ENCODE results near the gene FTSJ1. TPM values are rescaled to one million over a fixed set of nuclear protein-coding genes. Genes with fewer than 3 reads are reported as not detected.
"Not testable (repeated sequence)": the region's sequence is repeated elsewhere in the genome, so short reads cannot be mapped to it uniquely, and the experiment has no call there.

The FTSJ1 gene
- total and polyA plus RNA-seq, 5 donors, result 19.9 to 25.5 (median 21.2) TPM

- DNase-seq (no peak), ATAC-seq (no peak)
- Histone ChIP-seq H3K9me3 (ENCODE audit: control insufficient read depth, low read length) (no peaks in the 10 kb centered on the region), H3K27ac (ENCODE audit: low read length) (no peak overlapping the region), H3K4me1 (ENCODE audit: control insufficient read depth, insufficient read depth, low read length) (peaks cover 2% of the 10 kb centered on the region), H3K4me3 (ENCODE audit: low read length) (no peak overlapping the region), H3K27me3 (ENCODE audit: control insufficient read depth, insufficient read depth) (no peaks in the 10 kb centered on the region)
- WGBS, result 90% methylated on average over 16 of the region's 16 CpGs
- intact Hi-C loops (cut with DNase I), result loop anchor here in 1 of 4 donors (5.0 kb wide), 1 partner anchor 437 kb away; no protein-coding TSS in a partner anchor
Measured at GRCh38 chrX:48514126-48514806, 38.3 kb downstream of the FTSJ1 start.

DNA sequence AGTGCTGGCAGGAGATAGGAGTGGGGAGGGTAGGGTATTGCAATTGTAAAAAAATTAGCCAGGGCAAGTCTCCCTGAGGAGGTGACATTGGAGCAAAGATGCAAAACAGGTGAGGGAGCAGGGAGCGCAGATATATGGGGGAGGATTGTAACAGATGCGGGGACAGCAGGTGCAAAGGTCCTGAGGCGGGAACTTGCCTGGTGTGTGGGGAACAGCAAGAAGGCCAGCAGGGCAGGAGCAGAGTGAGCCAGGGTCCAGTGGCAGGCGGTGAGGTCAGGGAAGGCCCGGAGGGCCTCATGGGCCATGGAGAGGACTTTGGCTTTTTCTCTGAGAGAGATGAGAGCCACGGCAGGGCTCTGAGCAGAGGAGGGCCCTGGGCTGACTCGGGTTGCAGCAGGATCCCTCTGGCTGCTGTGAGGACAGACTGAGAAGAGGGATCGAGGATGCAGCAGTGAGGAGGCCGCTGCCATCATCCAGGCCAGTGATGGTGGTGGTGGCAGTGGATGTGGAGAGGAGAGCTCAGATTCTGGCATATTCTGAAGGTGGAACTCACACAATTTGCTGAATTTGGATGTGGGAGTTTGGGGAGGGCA lies 39.0 kb downstream of the FTSJ1 start:
- H3K9me3 ChIP-seq (ENCODE audit: control insufficient read depth, low read length), result no peaks in the 10 kb centered on the region
- ATAC-seq (no peak), DNase-seq (no peak)
- 97% methylated on average over 9 of the region's 9 CpGs for WGBS
- H3K4me3 ChIP-seq (ENCODE audit: low read length), result no peak overlapping the region
- intact Hi-C loops (cut with DNase I), result loop anchor here in 1 of 4 donors (5.0 kb wide), 1 partner anchor 438 kb away; no protein-coding TSS in a partner anchor
- no peaks in the 10 kb centered on the region for H3K27me3 ChIP-seq (ENCODE audit: control insufficient read depth, insufficient read depth)
- no peaks in the 10 kb centered on the region for H3K4me1 ChIP-seq (ENCODE audit: control insufficient read depth, insufficient read depth, low read length)
- H3K27ac ChIP-seq (ENCODE audit: low read length), result no peak overlapping the region

DNA sequence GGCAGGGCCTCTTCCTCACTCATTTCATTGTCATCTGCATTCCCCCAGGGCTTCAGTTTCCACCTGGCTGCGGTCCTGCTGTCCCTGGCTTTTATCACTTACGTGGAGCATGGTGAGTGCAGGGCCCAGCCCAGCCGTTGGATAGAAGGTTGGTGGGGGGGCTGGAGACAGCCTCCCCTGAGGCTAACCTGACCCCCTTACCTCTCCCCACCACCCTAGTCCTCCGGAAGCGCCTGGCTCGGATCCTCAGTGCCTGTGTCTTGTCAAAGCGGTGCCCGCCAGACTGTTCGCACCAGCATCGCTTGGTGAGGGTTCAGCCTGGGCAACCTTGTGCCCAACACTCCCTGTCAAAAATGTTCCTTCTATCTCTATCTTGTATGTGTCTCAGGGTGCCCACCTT lies 39.8 kb downstream of the FTSJ1 start:
- Histone ChIP-seq H3K27me3 (ENCODE audit: control insufficient read depth, insufficient read depth) (no peaks in the 10 kb centered on the region), H3K4me1 (ENCODE audit: control insufficient read depth, insufficient read depth, low read length) (no peaks in the 10 kb centered on the region), H3K27ac (ENCODE audit: low read length) (peak overlapping the region; percentile 15), H3K9me3 (ENCODE audit: control insufficient read depth, low read length) (no peaks in the 10 kb centered on the region), H3K4me3 (ENCODE audit: low read length) (no peak overlapping the region)
- intact Hi-C loops (cut with DNase I), result no loop called here
- no peak for DNase-seq
- 76% methylated on average over 10 of the region's 10 CpGs for WGBS
- no peak for ATAC-seq

- ATAC-seq, result no peak
- intact Hi-C loops (cut with DNase I), result no loop called here
Measured at GRCh38 chrX:48516285-48516684, 40.3 kb downstream of the FTSJ1 start.

GRCh38 chrX:48516987-48517386 lies 41.0 kb downstream of the FTSJ1 start:
- 87% methylated on average over 5 of the region's 5 CpGs for WGBS
- Histone ChIP-seq H3K9me3 (ENCODE audit: control insufficient read depth, low read length) (no peaks in the 10 kb centered on the region), H3K27ac (ENCODE audit: low read length) (no peak overlapping the region)

More at GRCh38 chrX:48516285-48516684, 40.3 kb downstream of the FTSJ1 start:
- Histone ChIP-seq H3K4me1 (ENCODE audit: control insufficient read depth, insufficient read depth, low read length) (no peaks in the 10 kb centered on the region), H3K27me3 (ENCODE audit: control insufficient read depth, insufficient read depth) (no peaks in the 10 kb centered on the region), H3K27ac (ENCODE audit: low read length) (peak overlapping the region; percentile 15), H3K4me3 (ENCODE audit: low read length) (no peak overlapping the region), H3K9me3 (ENCODE audit: control insufficient read depth, low read length) (no peaks in the 10 kb centered on the region)
- DNase-seq, result no peak
- WGBS, result 64% methylated on average over 10 of the region's 10 CpGs

GRCh38 chrX:48519481-48519880 lies 43.5 kb downstream of the FTSJ1 start:
- ATAC-seq; H3K4me1 ChIP-seq (ENCODE audit: control insufficient read depth, insufficient read depth, low read length); H3K4me3 ChIP-seq (ENCODE audit: low read length); H3K27me3 ChIP-seq (ENCODE audit: control insufficient read depth, insufficient read depth); intact Hi-C loops (cut with DNase I); H3K9me3 ChIP-seq (ENCODE audit: control insufficient read depth, low read length); H3K27ac ChIP-seq (ENCODE audit: low read length); DNase-seq: not testable (repeated sequence)
- WGBS, result 82% methylated on average over 4 of the region's 4 CpGs

More at GRCh38 chrX:48516987-48517386, 41.0 kb downstream of the FTSJ1 start:
- DNase-seq (no peak), ATAC-seq (no peak)
- Histone ChIP-seq H3K4me3 (ENCODE audit: low read length) (no peak overlapping the region), H3K4me1 (ENCODE audit: control insufficient read depth, insufficient read depth, low read length) (no peaks in the 10 kb centered on the region), H3K27me3 (ENCODE audit: control insufficient read depth, insufficient read depth) (no peaks in the 10 kb centered on the region)
- intact Hi-C loops (cut with DNase I), result no loop called here

DNA sequence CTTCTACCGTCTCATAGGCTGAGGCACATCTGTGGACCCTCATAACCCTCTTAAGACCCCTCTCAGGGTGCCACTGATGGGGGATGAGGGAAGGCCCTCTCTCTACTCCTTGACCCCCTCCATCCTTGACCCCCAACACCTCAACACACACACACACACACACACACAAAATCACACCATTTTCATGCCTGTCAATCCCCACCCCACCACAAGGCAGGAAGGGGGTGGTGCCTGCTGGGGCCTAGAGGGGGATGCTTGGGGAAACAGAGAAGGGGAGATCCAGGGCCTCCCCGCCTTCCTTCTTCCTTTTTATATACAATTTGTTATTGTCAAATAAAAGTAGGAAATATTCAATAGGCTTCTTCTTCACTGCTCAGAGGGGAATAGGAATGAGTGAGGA lies 44.5 kb downstream of the FTSJ1 start:
- Histone ChIP-seq H3K9me3 (ENCODE audit: control insufficient read depth, low read length) (no peaks in the 10 kb centered on the region), H3K4me3 (ENCODE audit: low read length) (no peak overlapping the region), H3K4me1 (ENCODE audit: control insufficient read depth, insufficient read depth, low read length) (peaks cover 2% of the 10 kb centered on the region), H3K27me3 (ENCODE audit: control insufficient read depth, insufficient read depth) (no peaks in the 10 kb centered on the region), H3K27ac (ENCODE audit: low read length) (no peak overlapping the region)
- DNase-seq (no peak), ATAC-seq (no peak)
- intact Hi-C loops (cut with DNase I), result no loop called here
- 92% methylated on average over 2 of the region's 2 CpGs for WGBS

DNA sequence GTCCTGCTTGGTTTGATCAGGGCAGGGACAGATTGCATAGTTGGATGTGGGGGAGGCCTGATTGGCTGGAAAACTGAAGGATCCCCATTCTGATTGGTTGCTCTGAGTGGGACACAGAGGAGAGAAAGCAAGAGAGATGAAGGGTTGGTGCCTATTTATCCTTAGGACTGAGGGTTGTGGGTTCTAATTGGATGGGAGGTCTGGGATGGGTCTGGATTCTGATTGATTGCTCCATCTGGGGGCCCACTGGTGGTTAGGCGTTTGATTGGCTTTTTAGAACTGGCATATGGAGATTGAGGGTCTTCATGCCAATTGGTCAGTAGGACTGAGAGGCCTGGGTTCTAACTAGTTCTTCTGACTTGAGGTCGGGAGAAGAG lies 45.0 kb downstream of the FTSJ1 start:
- WGBS, result 39% methylated on average over 2 of the region's 2 CpGs

DNA sequence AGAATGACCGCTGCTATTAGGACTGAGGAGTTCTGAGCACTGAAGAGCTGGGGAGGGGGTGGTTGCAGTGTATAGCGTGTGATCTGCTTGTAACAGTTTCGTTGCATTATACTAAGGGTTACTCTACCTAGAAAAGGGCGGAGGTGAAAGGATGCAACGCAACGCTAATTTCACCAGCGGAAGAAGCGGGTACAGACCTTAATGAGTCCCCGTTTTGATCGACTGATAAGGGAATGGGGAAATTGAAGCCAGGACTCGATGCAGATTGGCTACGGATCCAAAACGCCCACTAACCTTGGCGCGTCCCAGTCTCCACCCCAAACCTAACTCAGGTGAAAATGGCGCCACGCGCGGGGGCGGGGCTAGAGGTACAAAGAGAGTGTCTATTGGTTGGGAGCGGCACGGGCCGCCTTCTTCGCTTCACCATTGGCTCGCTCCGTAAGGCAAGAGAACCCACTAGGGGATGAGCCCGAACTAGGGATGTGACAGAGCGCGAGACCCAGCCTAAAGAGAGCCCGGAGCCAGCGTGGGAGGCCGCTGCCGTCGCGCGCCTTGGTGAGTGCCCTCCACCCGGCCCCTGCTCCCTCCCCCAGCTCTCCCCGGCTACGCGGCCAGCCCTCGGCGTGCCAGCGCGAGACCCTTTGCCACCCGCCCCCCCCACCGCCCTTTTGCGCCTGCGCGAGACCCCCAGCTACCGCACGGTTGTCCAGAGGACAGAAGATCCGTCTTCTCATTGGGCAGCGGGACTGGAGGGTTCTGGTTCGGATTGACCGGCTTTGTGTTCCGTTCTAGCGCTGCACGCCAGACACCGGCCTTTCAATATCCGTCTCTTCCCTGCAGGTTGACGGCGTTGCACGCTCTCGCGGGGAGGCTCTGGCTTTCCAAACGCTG lies 45.6 kb downstream of the FTSJ1 start, which contains the start of gene EBP:
EBP (plus strand) TSS at position 456 of the 891 bp plus-strand sequence. CDS start 1,964 bp downstream, outside the sequence.
- DNase-seq (peak; percentile 88 to 95 (median 95)), ATAC-seq (peak; percentile 98 to 99)
- H3K9me3 ChIP-seq (ENCODE audit: control insufficient read depth, low read length), result no peaks in the 10 kb centered on the region
- H3K4me1 ChIP-seq (ENCODE audit: control insufficient read depth, insufficient read depth, low read length), result peaks cover 2% of the 10 kb centered on the region
- intact Hi-C loops (cut with DNase I), result no loop called here
- H3K27me3 ChIP-seq (ENCODE audit: control insufficient read depth, insufficient read depth), result no peaks in the 10 kb centered on the region
- H3K27ac ChIP-seq (ENCODE audit: low read length), result peak within 1 kb of the TSS; percentile 89
- peak within 1 kb of the TSS; percentile 82 for H3K4me3 ChIP-seq (ENCODE audit: low read length)
- under 1% methylated on average over 66 of the region's 66 CpGs for WGBS

More for the DNA sequence above, 45.0 kb downstream of the FTSJ1 start:
- ATAC-seq (no peak), DNase-seq (no peak)
- Histone ChIP-seq H3K9me3 (ENCODE audit: control insufficient read depth, low read length) (no peaks in the 10 kb centered on the region), H3K4me3 (ENCODE audit: low read length) (peak overlapping the region; percentile 82), H3K27ac (ENCODE audit: low read length) (peak overlapping the region; percentile 89), H3K4me1 (ENCODE audit: control insufficient read depth, insufficient read depth, low read length) (peaks cover 2% of the 10 kb centered on the region), H3K27me3 (ENCODE audit: control insufficient read depth, insufficient read depth) (no peaks in the 10 kb centered on the region)
- intact Hi-C loops (cut with DNase I), result no loop called here

GRCh38 chrX:48522291-48522690 lies 46.3 kb downstream of the FTSJ1 start:
- Histone ChIP-seq H3K27me3 (ENCODE audit: control insufficient read depth, insufficient read depth) (no peaks in the 10 kb centered on the region), H3K27ac (ENCODE audit: low read length) (peak overlapping the region; percentile 89), H3K4me1 (ENCODE audit: control insufficient read depth, insufficient read depth, low read length) (peaks cover 2% of the 10 kb centered on the region), H3K9me3 (ENCODE audit: control insufficient read depth, low read length) (no peaks in the 10 kb centered on the region), H3K4me3 (ENCODE audit: low read length) (peak overlapping the region; percentile 82)
- intact Hi-C loops (cut with DNase I), result no loop called here
- peak in 1 of 2 donors; percentile 13 for ATAC-seq
- 5% methylated on average over 10 of the region's 10 CpGs for WGBS
- no peak for DNase-seq

DNA sequence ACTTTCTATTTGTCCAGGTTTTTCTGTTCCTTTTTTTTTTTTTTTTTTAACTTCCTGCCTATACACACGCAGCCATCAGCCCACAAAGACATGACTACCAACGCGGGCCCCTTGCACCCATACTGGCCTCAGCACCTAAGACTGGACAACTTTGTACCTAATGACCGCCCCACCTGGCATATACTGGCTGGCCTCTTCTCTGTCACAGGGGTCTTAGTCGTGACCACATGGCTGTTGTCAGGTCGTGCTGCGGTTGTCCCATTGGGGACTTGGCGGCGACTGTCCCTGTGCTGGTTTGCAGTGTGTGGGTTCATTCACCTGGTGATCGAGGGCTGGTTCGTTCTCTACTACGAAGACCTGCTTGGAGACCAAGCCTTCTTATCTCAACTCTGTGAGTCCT lies 47.7 kb downstream of the FTSJ1 start:
- intact Hi-C loops (cut with DNase I), result no loop called here
- ATAC-seq (no peak), DNase-seq (no peak)
- no peak overlapping the region for H3K4me3 ChIP-seq (ENCODE audit: low read length)
- no peaks in the 10 kb centered on the region for H3K9me3 ChIP-seq (ENCODE audit: control insufficient read depth, low read length)
- no peaks in the 10 kb centered on the region for H3K27me3 ChIP-seq (ENCODE audit: control insufficient read depth, insufficient read depth)
- H3K27ac ChIP-seq (ENCODE audit: low read length), result no peak overlapping the region
- 82% methylated on average over 12 of the region's 12 CpGs for WGBS
- peaks cover 2% of the 10 kb centered on the region for H3K4me1 ChIP-seq (ENCODE audit: control insufficient read depth, insufficient read depth, low read length)
